SU-DHL-6 (cell line): ENCODE results near the gene WDR87.

Experiments used
- EZH2phosphoT487 ChIP-seq: fragments of 200-600 bp; sonication (generic), shearing (Covaris generic); conservative IDR thresholded peaks from 2 replicates; pipeline ENCODE4 v1.6.1; 2018; ENCODE audit warnings: mild to moderate bottlenecking, antibody characterized with exemption, low read length, moderate library complexity, mixed read lengths
- TF ChIP-seq, protein P1 (sequence below): fragments of 200-600 bp; sonication (generic); IDR thresholded peaks from one replicate; pipeline ENCODE4 v1.5.1; 2017; ENCODE audit warnings: antibody characterized with exemption, mild to moderate bottlenecking, low read length, moderate library complexity; ENCODE audit not compliant: insufficient read depth, poor library complexity, severe bottlenecking

DNA sequence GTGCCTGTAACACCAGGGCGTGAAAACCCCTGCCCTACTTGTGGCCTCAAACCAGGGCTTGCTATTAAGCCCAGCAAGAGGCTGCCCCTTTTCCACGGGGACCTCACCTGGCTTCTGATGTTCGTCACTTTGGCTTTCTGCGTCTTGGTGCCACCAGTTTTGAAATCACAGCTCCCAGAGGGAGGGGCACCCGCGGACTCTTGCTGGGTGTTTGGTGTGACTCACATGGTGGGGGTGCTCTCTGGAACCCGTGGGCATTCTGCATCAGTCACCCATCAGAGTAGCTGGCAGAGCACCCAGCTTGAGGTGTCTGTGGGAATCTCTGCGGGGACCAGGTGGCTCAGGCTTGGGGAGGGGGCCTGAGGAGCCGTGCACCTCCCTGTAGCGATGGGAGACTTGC, 19.9 kb upstream of the WDR87 start:
- TF ChIP-seq, protein P1, sequence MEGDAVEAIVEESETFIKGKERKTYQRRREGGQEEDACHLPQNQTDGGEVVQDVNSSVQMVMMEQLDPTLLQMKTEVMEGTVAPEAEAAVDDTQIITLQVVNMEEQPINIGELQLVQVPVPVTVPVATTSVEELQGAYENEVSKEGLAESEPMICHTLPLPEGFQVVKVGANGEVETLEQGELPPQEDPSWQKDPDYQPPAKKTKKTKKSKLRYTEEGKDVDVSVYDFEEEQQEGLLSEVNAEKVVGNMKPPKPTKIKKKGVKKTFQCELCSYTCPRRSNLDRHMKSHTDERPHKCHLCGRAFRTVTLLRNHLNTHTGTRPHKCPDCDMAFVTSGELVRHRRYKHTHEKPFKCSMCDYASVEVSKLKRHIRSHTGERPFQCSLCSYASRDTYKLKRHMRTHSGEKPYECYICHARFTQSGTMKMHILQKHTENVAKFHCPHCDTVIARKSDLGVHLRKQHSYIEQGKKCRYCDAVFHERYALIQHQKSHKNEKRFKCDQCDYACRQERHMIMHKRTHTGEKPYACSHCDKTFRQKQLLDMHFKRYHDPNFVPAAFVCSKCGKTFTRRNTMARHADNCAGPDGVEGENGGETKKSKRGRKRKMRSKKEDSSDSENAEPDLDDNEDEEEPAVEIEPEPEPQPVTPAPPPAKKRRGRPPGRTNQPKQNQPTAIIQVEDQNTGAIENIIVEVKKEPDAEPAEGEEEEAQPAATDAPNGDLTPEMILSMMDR, result no peak
- TF ChIP-seq EZH2phosphoT487, result no peak
